Trophoblast cell (in vitro differentiated cells and primary cell): ENCODE data around the gene CBFB.

ENCODE experiments used
- DNase-seq, 2 donors: peaks; one replicate each; pipeline ENCODE4 v3.0.0-alpha.2; 2016
- H2AFZ ChIP-seq: 2 replicates; pipeline ENCODE4 v1.6.1; 2013; ENCODE audit warnings: low read length, moderate library complexity, mild to moderate bottlenecking; ENCODE audit not compliant: insufficient read depth, poor library complexity
- H2AK5ac ChIP-seq: 2 replicates; pipeline ENCODE4 v1.6.1; 2013; ENCODE audit warnings: mild to moderate bottlenecking, low read length
- H2BK120ac ChIP-seq: 2 replicates; pipeline ENCODE4 v1.6.1; 2013; ENCODE audit warnings: low read length, mild to moderate bottlenecking, moderate library complexity; ENCODE audit not compliant: insufficient read depth, poor library complexity
- H2BK12ac ChIP-seq: 2 replicates; pipeline ENCODE4 v1.6.1; 2013; ENCODE audit warnings: mild to moderate bottlenecking, low read length, moderate library complexity
- H2BK5ac ChIP-seq: 2 replicates; pipeline ENCODE4 v1.6.1; 2013; ENCODE audit warnings: low read length, low read depth, moderate library complexity, mild to moderate bottlenecking; ENCODE audit not compliant: poor library complexity
- H3K14ac ChIP-seq: 2 replicates; pipeline ENCODE4 v1.6.1; 2013; ENCODE audit warnings: mild to moderate bottlenecking, low read length
- H3K18ac ChIP-seq: 2 replicates; pipeline ENCODE4 v1.6.1; 2013; ENCODE audit warnings: mild to moderate bottlenecking, low read length
- H3K23ac ChIP-seq: 2 replicates; pipeline ENCODE4 v1.6.1; 2013; ENCODE audit warnings: low read length
- H3K27ac ChIP-seq: 2 replicates; pipeline ENCODE4 v1.5.1; 2013; ENCODE audit warnings: low read depth, mild to moderate bottlenecking, inconsistent platforms, low read length, moderate library complexity
- H3K27me3 ChIP-seq: 2 replicates; pipeline ENCODE4 v1.6.1; 2013; ENCODE audit warnings: inconsistent platforms, mild to moderate bottlenecking, low read length, moderate library complexity; ENCODE audit not compliant: insufficient read depth
- H3K36me3 ChIP-seq, 2 experiments: 1 replicate in 1 of 2; 2 replicates in 1 of 2; pipeline ENCODE4 v1.6.1; 2013; ENCODE audit warnings: low read length in 2 of 2, mild to moderate bottlenecking in 2 of 2, moderate library complexity in 1 of 2; ENCODE audit not compliant: insufficient read depth in 2 of 2, control insufficient read depth in 1 of 2
- H3K4ac ChIP-seq: 2 replicates; pipeline ENCODE4 v1.6.1; 2013; ENCODE audit warnings: low read depth, mild to moderate bottlenecking, low read length, moderate library complexity
- H3K4me1 ChIP-seq, 2 experiments: 1 replicate in 1 of 2; 2 replicates in 1 of 2; pipeline ENCODE4 v1.6.1; 2013; ENCODE audit warnings: low read length in 2 of 2, mild to moderate bottlenecking in 2 of 2, moderate library complexity in 1 of 2; ENCODE audit not compliant: insufficient read depth in 2 of 2, control insufficient read depth in 1 of 2
- H3K4me2 ChIP-seq: 2 replicates; pipeline ENCODE4 v1.6.1; 2013; ENCODE audit warnings: inconsistent platforms, mild to moderate bottlenecking, low read length, moderate library complexity
- H3K4me3 ChIP-seq: 2 replicates; pipeline ENCODE4 v1.5.1; 2013; ENCODE audit warnings: mild to moderate bottlenecking, low read depth, low read length, inconsistent platforms
- H3K79me1 ChIP-seq: one replicate; pipeline ENCODE4 v1.6.1; 2013; ENCODE audit warnings: low read length
- H3K79me2 ChIP-seq: 2 replicates; pipeline ENCODE4 v1.6.1; 2013; ENCODE audit warnings: low read length, mild to moderate bottlenecking; ENCODE audit not compliant: control insufficient read depth, insufficient read depth, poor library complexity
- H3K9ac ChIP-seq: 2 replicates; pipeline ENCODE4 v1.6.1; 2013; ENCODE audit warnings: mild to moderate bottlenecking, low read length
- H3K9me3 ChIP-seq: 2 replicates; pipeline ENCODE4 v1.6.1; 2013; ENCODE audit warnings: low read depth, mild to moderate bottlenecking, control low read depth, inconsistent platforms, low read length; ENCODE audit not compliant: insufficient read depth
- H4K12ac ChIP-seq: 2 replicates; pipeline ENCODE4 v1.6.1; 2013; ENCODE audit warnings: low read depth, mild to moderate bottlenecking, low read length, moderate library complexity
- H4K8ac ChIP-seq: 2 replicates; pipeline ENCODE4 v1.6.1; 2013; ENCODE audit warnings: low read depth, mild to moderate bottlenecking, low read length, moderate library complexity
- H4K91ac ChIP-seq: one replicate; pipeline ENCODE4 v1.6.1; 2013; ENCODE audit warnings: low read depth, mild to moderate bottlenecking, low read length, moderate library complexity
- WGBS: extraction: QIAGEN DNeasy Blood & Tissue Kit; methylation state at CpG from one replicate; pipeline ENCODE4 v1.1.7; 2013; ENCODE audit warnings: missing lambda C conversion rate; ENCODE audit not compliant: insufficient read length, insufficient coverage; ENCODE audit errors: extremely low coverage; 5-methylcytosine and 5-hydroxymethylcytosine counted together

The CBFB gene

DNA sequence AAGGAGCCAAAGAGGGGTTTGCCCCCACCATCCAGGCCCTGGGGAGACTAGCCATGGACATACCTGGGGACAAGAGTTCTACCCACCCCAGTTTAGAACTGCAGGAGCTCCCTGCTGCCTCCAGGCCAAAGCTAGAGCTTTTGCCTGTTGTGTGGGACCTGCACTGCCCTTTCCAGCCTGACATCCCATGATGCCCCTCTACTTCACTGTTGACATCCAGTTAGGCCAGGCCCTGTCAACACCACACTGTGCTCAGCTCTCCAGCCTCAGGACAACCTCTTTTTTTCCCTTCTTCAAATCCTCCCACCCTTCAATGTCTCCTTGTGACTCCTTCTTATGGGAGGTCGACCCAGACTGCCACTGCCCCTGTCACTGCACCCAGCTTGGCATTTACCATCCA lies 19.8 kb upstream of the CBFB start:
- Histone ChIP-seq H3K4ac (no peak overlapping the region), H3K4me2 (no peak overlapping the region), H2AFZ (no peak overlapping the region), H4K91ac (no peak overlapping the region), H2BK5ac (no peak overlapping the region), H3K79me2 (no peaks in the 10 kb centered on the region), H3K9ac (no peak overlapping the region), H3K14ac (no peak overlapping the region), H3K27me3 (peaks cover 8% of the 10 kb centered on the region), H3K36me3 (no peaks in the 10 kb centered on the region), H4K8ac (no peak overlapping the region), H4K12ac (no peak overlapping the region), H3K4me1 (peaks cover 10 to 17% of the 10 kb centered on the region in 2 experiments), H2BK12ac (no peak overlapping the region), H3K4me3 (no peak overlapping the region), H2BK120ac (no peak overlapping the region), H3K27ac (no peak overlapping the region), H2AK5ac (no peak overlapping the region), H3K79me1 (peaks cover under 1% of the 10 kb centered on the region), H3K18ac (no peak overlapping the region), H3K9me3 (peaks cover 2% of the 10 kb centered on the region), H3K23ac (no peak overlapping the region)
- no CpG with 5 or more reads among the region's 1 CpG for WGBS
- DNase-seq = no peak

DNA sequence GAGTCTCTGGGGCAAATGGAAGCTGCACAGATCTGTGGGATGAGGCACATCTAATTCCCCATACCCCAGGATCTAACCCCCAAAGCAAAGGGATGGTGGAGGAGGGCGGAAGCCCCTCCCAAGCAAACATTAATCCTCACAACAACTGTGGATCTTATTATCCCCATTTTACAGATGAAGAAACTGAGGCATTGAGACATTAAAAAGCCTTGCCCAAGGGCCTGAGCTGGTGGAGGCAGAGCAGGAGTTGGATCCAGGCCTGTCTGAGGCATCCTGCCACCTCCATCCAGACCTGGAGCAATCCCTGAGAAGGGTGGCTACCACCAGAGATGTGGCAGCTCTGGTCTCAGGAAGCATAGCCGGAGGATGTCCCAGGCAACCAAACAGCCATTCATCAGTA lies 17.7 kb upstream of the CBFB start:
- no peak overlapping the region for H3K14ac ChIP-seq
- no peaks in the 10 kb centered on the region for H3K79me2 ChIP-seq
- no peak for DNase-seq
- no peak overlapping the region for H2AK5ac ChIP-seq
- no peak overlapping the region for H3K27ac ChIP-seq
- H2BK12ac ChIP-seq = no peak overlapping the region
- H3K9me3 ChIP-seq = no peaks in the 10 kb centered on the region
- H4K91ac ChIP-seq = no peak overlapping the region
- H3K4me1 ChIP-seq = peaks cover 21 to 27% of the 10 kb centered on the region in 2 experiments
- no peak overlapping the region for H4K8ac ChIP-seq
- no peak overlapping the region for H4K12ac ChIP-seq
- no peak overlapping the region for H2BK5ac ChIP-seq
- H3K4me2 ChIP-seq = no peak overlapping the region
- no peak overlapping the region for H2BK120ac ChIP-seq
- H3K36me3 ChIP-seq = no peaks in the 10 kb centered on the region
- H3K23ac ChIP-seq = no peak overlapping the region
- no peak overlapping the region for H2AFZ ChIP-seq
- no peak overlapping the region for H3K4me3 ChIP-seq
- H3K18ac ChIP-seq = no peak overlapping the region
- WGBS = no CpG with 5 or more reads among the region's 2 CpGs
- no peak overlapping the region for H3K4ac ChIP-seq
- peaks cover 6% of the 10 kb centered on the region for H3K79me1 ChIP-seq
- H3K9ac ChIP-seq = no peak overlapping the region
- peaks cover 13% of the 10 kb centered on the region for H3K27me3 ChIP-seq

DNA sequence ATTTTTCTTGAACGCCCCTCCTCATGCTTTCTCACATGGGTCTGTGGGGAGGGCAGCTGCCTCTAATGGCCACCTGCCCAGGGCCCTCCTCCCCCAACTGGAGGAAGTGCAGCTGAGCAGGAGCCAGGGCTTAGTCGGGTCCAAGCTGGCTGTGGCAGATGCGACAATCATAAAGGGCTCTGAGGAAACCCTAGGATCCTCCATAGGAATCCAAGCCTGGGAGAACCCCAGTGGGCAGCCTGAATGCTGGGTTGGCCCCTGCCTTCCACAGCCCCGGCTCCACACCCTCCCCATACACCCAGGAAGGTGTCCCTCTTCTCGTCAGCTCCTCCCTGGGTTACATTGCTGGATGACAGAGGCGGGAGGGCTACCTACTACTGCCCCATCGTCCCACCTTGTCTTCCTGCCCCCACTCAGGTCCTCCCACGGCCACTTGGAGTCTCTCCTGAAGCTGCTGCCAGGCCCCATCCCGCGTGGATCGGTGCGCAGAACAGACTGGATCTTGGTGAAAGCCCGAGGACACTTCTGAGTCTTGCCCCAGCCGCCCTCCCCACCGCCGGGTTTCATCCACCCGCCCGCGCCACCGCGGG lies 15.6 kb upstream of the CBFB start:
- Histone ChIP-seq H3K23ac (no peak overlapping the region), H3K4me3 (no peak overlapping the region), H3K18ac (peak overlapping the region; percentile 75), H2BK120ac (peak overlapping the region; percentile 64), H3K9ac (no peak overlapping the region), H3K4me2 (peak overlapping the region; percentile 66), H3K36me3 (no peaks in the 10 kb centered on the region), H2BK5ac (peak overlapping the region; percentile 20), H2BK12ac (peak overlapping the region; percentile 77), H3K4me1 (peaks cover 27 to 29% of the 10 kb centered on the region in 2 experiments), H4K91ac (peak overlapping the region; percentile 44), H4K8ac (peak overlapping the region; percentile 79), H3K79me2 (no peaks in the 10 kb centered on the region), H2AK5ac (peak overlapping the region; percentile 23), H4K12ac (no peak overlapping the region), H3K27me3 (peaks cover 13% of the 10 kb centered on the region), H2AFZ (peak overlapping the region; percentile 20), H3K14ac (peak overlapping the region; percentile 82), H3K9me3 (no peaks in the 10 kb centered on the region), H3K4ac (peak overlapping the region; percentile 29), H3K79me1 (peaks cover 10% of the 10 kb centered on the region), H3K27ac (peak overlapping the region; percentile 31)
- DNase-seq = no peak
- no CpG with 5 or more reads among the region's 21 CpGs for WGBS

DNA sequence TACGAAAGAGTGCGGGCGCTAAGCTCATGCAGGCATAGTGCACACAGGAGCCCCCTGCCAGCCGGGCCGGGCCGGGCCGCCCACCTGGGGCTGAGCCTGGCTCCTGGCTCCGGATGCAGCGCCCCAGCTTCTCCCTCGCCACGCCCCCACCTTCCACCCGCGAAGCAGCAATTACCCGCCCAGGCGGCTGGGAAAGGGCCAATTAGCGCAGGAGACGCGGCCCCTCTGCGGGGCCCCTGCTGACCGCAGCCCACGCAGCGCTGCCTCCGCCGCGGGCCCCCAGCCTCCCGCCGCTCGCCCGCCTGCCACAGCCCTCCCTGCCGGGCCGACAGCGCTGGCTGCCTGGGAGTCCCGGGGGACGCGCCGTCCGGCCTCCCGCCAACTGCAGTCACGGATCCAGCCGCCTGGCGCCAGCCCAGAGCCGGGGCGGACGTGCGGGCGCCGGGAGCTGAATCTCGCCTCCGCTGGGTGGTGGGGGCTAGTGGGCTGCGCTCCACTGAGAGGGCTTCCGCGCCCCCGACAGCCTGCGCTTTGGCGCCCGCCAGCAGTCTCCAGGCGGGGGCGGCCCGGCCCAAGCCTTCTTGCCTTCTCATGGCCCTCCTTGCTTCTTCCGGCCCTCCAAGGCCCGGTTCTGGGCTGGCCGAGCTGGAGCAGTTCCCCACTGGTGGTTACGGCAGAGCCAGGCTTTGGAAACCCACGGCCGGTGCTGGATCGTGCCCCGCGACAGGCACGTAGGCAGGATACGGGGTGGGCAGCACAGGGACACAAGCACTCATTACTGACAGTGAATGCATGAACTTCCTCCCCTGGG lies 14.9 kb upstream of the CBFB start:
- Histone ChIP-seq H3K36me3 (no peaks in the 10 kb centered on the region), H4K12ac (no peak overlapping the region), H3K9ac (no peak overlapping the region), H3K23ac (no peak overlapping the region), H2AFZ (peak overlapping the region; percentile 30), H3K27me3 (peaks cover 13% of the 10 kb centered on the region), H3K9me3 (no peaks in the 10 kb centered on the region), H3K18ac (peak overlapping the region; percentile 75), H3K4ac (peak overlapping the region; percentile 14), H2AK5ac (no peak overlapping the region), H4K8ac (peak overlapping the region; percentile 79), H4K91ac (peak overlapping the region; percentile 44), H3K79me2 (no peaks in the 10 kb centered on the region), H2BK12ac (peak overlapping the region; percentile 77), H3K4me2 (peak overlapping the region; percentile 66), H3K4me1 (peaks cover 27 to 29% of the 10 kb centered on the region in 2 experiments), H2BK5ac (peak overlapping the region; percentile 25), H3K14ac (peak overlapping the region; percentile 82), H3K79me1 (peaks cover 10% of the 10 kb centered on the region), H3K4me3 (peak overlapping the region; percentile 37), H2BK120ac (peak overlapping the region; percentile 64), H3K27ac (peak overlapping the region; percentile 31)
- no CpG with 5 or more reads among the region's 70 CpGs for WGBS
- DNase-seq = peak; percentile 24 to 58
